Measurements from ENCODE around the gene GREM1.

The GREM1 gene

DNA sequence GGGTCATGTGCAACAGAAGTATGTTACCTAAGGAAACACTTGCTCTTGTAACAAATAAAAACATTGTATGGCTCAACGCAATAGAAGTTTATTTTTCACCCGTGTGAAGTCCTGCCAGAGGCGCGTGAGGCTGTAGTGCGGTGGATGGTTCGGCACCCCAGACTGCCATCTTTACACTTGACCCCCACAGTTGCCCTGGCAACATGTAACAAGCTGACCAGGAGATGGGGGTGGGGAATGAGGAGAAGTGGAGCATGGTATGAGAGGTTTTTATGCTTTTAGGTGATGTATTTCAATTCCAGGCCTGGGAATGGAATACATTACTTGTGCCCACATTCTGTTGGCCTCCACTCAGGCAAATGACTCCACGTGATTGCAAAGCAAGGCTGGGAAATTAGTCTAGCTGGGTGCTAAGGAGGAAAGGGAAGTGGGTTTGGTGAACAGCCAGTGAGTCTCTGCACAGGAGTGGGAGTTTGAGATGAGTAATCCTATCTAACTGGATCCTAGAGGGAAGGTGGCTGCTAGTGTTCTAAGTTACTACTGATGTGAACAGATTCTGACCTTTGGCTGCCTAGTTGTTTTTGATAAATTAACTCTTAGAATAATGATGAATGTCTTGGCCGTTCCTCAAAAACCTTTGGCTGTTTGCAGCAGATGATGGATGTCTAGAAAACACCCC, 33.8 kb upstream of the GREM1 start:
- TF ChIP-seq, protein P1, sequence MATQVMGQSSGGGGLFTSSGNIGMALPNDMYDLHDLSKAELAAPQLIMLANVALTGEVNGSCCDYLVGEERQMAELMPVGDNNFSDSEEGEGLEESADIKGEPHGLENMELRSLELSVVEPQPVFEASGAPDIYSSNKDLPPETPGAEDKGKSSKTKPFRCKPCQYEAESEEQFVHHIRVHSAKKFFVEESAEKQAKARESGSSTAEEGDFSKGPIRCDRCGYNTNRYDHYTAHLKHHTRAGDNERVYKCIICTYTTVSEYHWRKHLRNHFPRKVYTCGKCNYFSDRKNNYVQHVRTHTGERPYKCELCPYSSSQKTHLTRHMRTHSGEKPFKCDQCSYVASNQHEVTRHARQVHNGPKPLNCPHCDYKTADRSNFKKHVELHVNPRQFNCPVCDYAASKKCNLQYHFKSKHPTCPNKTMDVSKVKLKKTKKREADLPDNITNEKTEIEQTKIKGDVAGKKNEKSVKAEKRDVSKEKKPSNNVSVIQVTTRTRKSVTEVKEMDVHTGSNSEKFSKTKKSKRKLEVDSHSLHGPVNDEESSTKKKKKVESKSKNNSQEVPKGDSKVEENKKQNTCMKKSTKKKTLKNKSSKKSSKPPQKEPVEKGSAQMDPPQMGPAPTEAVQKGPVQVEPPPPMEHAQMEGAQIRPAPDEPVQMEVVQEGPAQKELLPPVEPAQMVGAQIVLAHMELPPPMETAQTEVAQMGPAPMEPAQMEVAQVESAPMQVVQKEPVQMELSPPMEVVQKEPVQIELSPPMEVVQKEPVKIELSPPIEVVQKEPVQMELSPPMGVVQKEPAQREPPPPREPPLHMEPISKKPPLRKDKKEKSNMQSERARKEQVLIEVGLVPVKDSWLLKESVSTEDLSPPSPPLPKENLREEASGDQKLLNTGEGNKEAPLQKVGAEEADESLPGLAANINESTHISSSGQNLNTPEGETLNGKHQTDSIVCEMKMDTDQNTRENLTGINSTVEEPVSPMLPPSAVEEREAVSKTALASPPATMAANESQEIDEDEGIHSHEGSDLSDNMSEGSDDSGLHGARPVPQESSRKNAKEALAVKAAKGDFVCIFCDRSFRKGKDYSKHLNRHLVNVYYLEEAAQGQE (IDR thresholded peaks at IDR 0.05; ENCODE audit: insufficient read depth in 1 of 2, low read depth in 2 of 2, low read length in 2 of 2) = no peak
- TF ChIP-seq POLR2AphosphoS5 (IDR thresholded peaks at IDR 0.05; ENCODE audit: low read depth, low read length) (0 out of 2 replicates have a peak, but pooled peaks have one; percentile 37), TAF1 (IDR thresholded peaks at IDR 0.05; ENCODE audit: borderline replicate concordance, insufficient read depth, low read length) (peak; percentile 51; the same call in 1 of the 2 replicates), FOXP2 (optimal IDR thresholded peaks at IDR 0.05; ENCODE audit: borderline replicate concordance, extremely low read depth, extremely low read length, insufficient read depth) (no peak)

DNA sequence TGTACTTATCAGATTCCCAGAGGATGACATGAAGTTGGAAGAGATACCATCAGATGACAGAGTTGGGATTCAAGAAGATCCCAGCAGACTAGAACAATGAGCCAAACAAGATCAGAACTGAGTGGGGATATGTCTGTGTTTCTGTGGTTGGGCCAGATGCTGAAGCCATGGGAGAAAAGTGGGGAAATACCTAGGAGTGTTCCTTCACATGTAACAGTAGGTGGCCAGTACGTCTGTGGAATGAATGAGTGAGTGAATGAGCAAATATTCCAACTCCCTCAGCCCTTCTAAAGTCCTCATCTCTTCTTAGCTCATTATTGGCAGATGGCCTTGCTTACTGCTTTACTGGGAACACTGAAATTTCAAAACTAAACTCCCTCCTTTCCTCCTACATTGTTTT, 32.2 kb upstream of the GREM1 start:
- TF ChIP-seq, protein P1 (IDR thresholded peaks at IDR 0.05; ENCODE audit: insufficient read depth in 1 of 2, low read depth in 2 of 2, low read length in 2 of 2) = no peak
- peak; percentile 68; the same call in 1 of the 2 replicates for TF ChIP-seq SIN3A (IDR thresholded peaks at IDR 0.05; ENCODE audit: borderline replicate concordance, insufficient read depth, low read length)
- TF ChIP-seq POLR2AphosphoS5 (IDR thresholded peaks at IDR 0.05; ENCODE audit: low read depth, low read length) = peak; percentile 43; the same call in 1 of the 2 replicates

DNA sequence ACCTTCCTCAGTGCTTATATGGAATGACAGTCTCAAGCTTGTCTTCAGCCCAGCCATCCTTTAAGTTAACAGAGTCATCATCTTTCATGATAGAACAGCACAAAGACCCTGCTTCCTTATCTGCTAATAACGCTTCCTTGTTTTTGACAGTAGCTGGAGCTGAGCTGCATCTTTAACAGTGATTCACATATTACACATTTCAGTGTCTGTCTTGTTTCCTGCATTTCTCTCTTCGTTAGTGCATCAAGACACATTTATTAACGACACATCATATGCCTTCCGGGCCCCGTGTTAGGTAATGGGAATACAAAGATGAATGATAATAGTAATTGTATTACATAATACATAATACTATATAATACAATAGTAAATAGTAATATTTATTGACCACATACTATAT, 30.2 kb upstream of the GREM1 start:
- TF ChIP-seq POLR2AphosphoS5 (IDR thresholded peaks at IDR 0.05; ENCODE audit: low read depth, low read length) = no peak
- TF ChIP-seq, protein P1 (IDR thresholded peaks at IDR 0.05; ENCODE audit: insufficient read depth in 1 of 2, low read depth in 2 of 2, low read length in 2 of 2) = no peak
- TF ChIP-seq TAF1 (IDR thresholded peaks at IDR 0.05; ENCODE audit: borderline replicate concordance, insufficient read depth, low read length) = no peak
- TF ChIP-seq FOXP2 (optimal IDR thresholded peaks at IDR 0.05; ENCODE audit: borderline replicate concordance, extremely low read depth, extremely low read length, insufficient read depth) = no peak
- TF ChIP-seq SIN3A (IDR thresholded peaks at IDR 0.05; ENCODE audit: borderline replicate concordance, insufficient read depth, low read length) = peak; percentile 66; the same call in 1 of the 2 replicates

DNA sequence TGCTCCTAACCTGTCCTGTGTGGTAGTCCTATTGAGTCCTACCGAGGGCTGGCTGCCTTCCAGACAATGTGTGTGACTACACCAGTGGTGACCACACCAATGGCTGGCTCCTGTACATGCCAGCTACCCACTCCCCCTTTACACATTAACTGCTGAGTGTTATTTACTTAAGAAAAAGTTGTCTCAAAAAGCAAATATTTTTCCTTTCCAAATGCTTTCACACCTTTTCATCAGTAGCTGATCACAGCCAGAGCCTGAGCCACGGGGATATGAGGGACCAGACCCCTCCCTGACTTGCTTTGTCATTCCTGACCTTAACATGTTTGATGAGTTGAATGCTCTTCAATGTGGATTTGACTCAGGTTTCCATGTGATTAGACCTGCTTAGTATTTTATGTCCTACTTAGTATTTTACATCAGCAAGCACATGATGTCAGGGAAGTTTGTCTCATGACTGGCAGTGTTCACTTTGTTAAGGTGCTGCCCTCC, 29.6 kb upstream of the GREM1 start:
- TF ChIP-seq TAF1 (IDR thresholded peaks at IDR 0.05; ENCODE audit: borderline replicate concordance, insufficient read depth, low read length) = no peak
- TF ChIP-seq FOXP2 (optimal IDR thresholded peaks at IDR 0.05; ENCODE audit: borderline replicate concordance, extremely low read depth, extremely low read length, insufficient read depth) = no peak
- TF ChIP-seq POLR2AphosphoS5 (IDR thresholded peaks at IDR 0.05; ENCODE audit: low read depth, low read length) = no peak
- no peak for TF ChIP-seq SIN3A (IDR thresholded peaks at IDR 0.05; ENCODE audit: borderline replicate concordance, insufficient read depth, low read length)
- TF ChIP-seq, protein P1 (IDR thresholded peaks at IDR 0.05; ENCODE audit: insufficient read depth in 1 of 2, low read depth in 2 of 2, low read length in 2 of 2) = no peak
